ENCODE data around the gene MMP25. TPM values are rescaled to one million over a fixed set of nuclear protein-coding genes. Genes with fewer than 3 reads are reported as not detected.

MMP25 gene
- total and polyA plus RNA-seq, 9 of the 15 experiments (the other 6 are each of a cell fraction or from before 2014, with no cell fraction given): 0.03 to 0.04 TPM; not detected in 7

GRCh38 chr16:3020604-3021448, 25.5 kb upstream of the MMP25 start (continued):
- TF ChIP-seq MTA1 (IDR thresholded peaks at IDR 0.05; ENCODE audit: borderline replicate concordance) (peak; percentile 18; the same call in 1 of the 2 replicates), SMAD1 (IDR thresholded peaks at IDR 0.05; ENCODE audit: low read depth, low read length, partially characterized antibody) (peak; percentile 19), BCOR (IDR thresholded peaks at IDR 0.05) (0 out of 2 replicates have a peak, but pooled peaks have one; percentile 18), FUS (optimal IDR thresholded peaks at IDR 0.05; ENCODE audit: low read depth, low read length) (no peak), ZBTB17 (CRISPR knock-in tag; IDR thresholded peaks at IDR 0.05) (0 out of 2 replicates have a peak, but pooled peaks have one; percentile 4), NBN (IDR thresholded peaks at IDR 0.05; ENCODE audit: low read depth) (no peak), CREB5 (CRISPR knock-in tag; IDR thresholded peaks at IDR 0.05) (no peak), DPF2 (IDR thresholded peaks at IDR 0.05) (peak; percentile 82)
- TF ChIP-seq, protein P1, sequence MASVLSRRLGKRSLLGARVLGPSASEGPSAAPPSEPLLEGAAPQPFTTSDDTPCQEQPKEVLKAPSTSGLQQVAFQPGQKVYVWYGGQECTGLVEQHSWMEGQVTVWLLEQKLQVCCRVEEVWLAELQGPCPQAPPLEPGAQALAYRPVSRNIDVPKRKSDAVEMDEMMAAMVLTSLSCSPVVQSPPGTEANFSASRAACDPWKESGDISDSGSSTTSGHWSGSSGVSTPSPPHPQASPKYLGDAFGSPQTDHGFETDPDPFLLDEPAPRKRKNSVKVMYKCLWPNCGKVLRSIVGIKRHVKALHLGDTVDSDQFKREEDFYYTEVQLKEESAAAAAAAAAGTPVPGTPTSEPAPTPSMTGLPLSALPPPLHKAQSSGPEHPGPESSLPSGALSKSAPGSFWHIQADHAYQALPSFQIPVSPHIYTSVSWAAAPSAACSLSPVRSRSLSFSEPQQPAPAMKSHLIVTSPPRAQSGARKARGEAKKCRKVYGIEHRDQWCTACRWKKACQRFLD (CRISPR knock-in tag; IDR thresholded peaks at IDR 0.05): 0 out of 2 replicates have a peak, but pooled peaks have one; percentile 43

Data from K562 (cell line).